ENCODE results near the gene MAP3K2. TPM values are rescaled to one million over a fixed set of nuclear protein-coding genes. Genes with fewer than 3 reads are reported as not detected.

Gene MAP3K2
- total and polyA plus RNA-seq, 2 of the 4 experiments (the other 2 are of a cell fraction): 6.2 to 30.8 TPM

DNA sequence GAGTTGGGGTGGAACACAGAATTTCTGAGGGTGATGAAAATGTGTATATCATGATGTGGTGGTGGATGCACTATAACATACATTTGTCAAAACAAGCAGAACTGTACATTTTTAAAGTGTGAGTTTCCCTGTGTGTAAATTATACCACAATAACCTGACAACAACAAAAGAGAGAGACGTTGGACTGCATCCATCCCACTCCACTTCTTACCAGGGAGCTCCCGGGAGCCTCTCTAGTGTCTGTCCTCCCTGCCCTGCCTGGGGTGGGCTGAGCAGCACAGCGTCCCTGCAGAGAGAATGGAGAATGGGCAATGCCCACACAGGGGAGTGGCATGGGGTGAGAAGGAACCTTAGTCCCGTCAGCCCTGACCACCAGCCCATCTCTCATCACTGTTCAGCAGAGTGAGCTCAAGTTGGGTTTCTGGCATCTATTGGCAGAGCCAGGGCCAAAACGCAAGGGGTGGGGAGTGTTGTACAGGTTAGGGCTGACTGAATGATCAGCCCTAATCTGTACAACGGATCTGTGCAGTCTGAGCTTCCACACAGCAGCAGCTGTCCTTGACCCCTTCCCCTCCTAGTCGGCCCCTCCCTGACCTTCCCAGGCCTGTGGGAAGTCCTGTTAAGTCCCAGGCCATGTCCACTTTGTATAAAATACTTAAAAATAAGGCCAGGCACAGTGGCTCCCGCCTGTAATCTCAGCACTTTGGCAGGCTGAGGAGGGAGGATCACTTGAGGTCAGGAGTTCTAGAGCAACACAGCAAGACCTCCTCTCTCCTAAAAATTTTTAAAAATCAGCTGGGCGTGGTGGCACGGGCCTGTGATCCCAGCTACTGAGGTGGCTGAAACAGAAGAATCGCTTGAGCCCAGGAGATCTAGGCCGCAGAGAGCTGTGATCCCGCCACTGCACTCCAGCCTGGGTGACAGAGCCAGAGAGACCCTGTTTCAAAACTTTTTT, 27.1 kb upstream of the MAP3K2 start:
- H3K56ac ChIP-seq (ENCODE audit: extremely low read depth, insufficient read depth, low read length): no peak overlapping the region
- H3K14ac ChIP-seq (replicated peaks; ENCODE audit: low read depth, low read length): peak overlapping the region; percentile 66; the same call in 1 of the 2 replicates
- H2BK15ac ChIP-seq (ENCODE audit: low read depth, low read length): peak overlapping the region; percentile 59; the same call in 2 of the 3 replicates
- no peak overlapping the region; the same call in 1 of the 2 replicates for H4K5ac ChIP-seq (ENCODE audit: low read depth, low read length)
- peak overlapping the region; percentile 68 for H2AK9ac ChIP-seq (replicated peaks; ENCODE audit: low read depth, low read length, poor library complexity)
- peak overlapping the region in 1 of 2 experiments; percentile 6; a peak in 1 of 4 replicates for H4K8ac ChIP-seq (ENCODE audit: low read depth in 2 of 2, low read length in 2 of 2)
- peak overlapping the region; percentile 80 for H2AFZ ChIP-seq (replicated peaks; ENCODE audit: low read length, poor library complexity)
- peak overlapping the region; percentile 69; the same call in 1 of the 2 replicates for H3K23ac ChIP-seq (ENCODE audit: low read depth, low read length)
- no peak for DNase-seq
- peak overlapping the region; percentile 62 for H4K91ac ChIP-seq (ENCODE audit: insufficient read depth, low read depth, low read length)
- no CpG with 5 or more reads among the region's 13 CpGs for WGBS, 2 experiments (ENCODE audit: extremely low coverage in 2 of 2, insufficient read length in 1 of 2)
- no peaks in the 10 kb centered on the region for H3K9me3 ChIP-seq (ENCODE audit: control insufficient read depth, insufficient read depth, low read length)
- no peaks in the 10 kb centered on the region for H4K20me1 ChIP-seq (ENCODE audit: insufficient read depth, low read length)
- H2BK20ac ChIP-seq (ENCODE audit: low read depth, low read length): peak overlapping the region; percentile 86
- ChIA-PET CTCF (interaction anchor here (1.0 kb wide), 1 partner anchor 10 kb away, joined by 3 read pairs; no protein-coding TSS in a partner anchor), POLR2A (ENCODE audit: unreplicated experiment) (no interaction called here)
- no peak overlapping the region for H3K4me2 ChIP-seq (ENCODE audit: low read depth, low read length)
- TF ChIP-seq BHLHE40 (IDR thresholded peaks at IDR 0.05; ENCODE audit: low read depth, low read length) (no peak), RCOR1 (IDR thresholded peaks at IDR 0.05; ENCODE audit: insufficient replicate concordance, low read length) (no peak), CHD1 (IDR thresholded peaks at IDR 0.05; ENCODE audit: low read depth, low read length) (no peak), MXI1 (IDR thresholded peaks at IDR 0.05; ENCODE audit: borderline replicate concordance, low read depth, low read length) (no peak), RAD21 (IDR thresholded peaks at IDR 0.05; ENCODE audit: low read length) (no peak), RFX5 (IDR thresholded peaks at IDR 0.05; ENCODE audit: low read depth, low read length) (no peak), POLR2A (IDR thresholded peaks at IDR 0.05; ENCODE audit: low read depth, low read length) (no peak), NFE2L2 (IDR thresholded peaks at IDR 0.05; ENCODE audit: low read depth, low read length) (no peak), MAZ (IDR thresholded peaks at IDR 0.05; ENCODE audit: borderline replicate concordance, low read depth, low read length) (no peak)
- ATAC-seq (ENCODE audit: low read depth): no peak
- in situ Hi-C loops (cut with MboI; ENCODE audit: low sequenced_read_pairs) (no loop called here), dilution Hi-C loops (cut with HindIII; ENCODE audit: low sequenced_read_pairs, unreplicated experiment) (no loop called here), intact Hi-C loops (cut with micrococcal nuclease) (no loop called here)
- peak overlapping the region; percentile 92 for H2BK120ac ChIP-seq (ENCODE audit: low read depth, low read length)
- H2BK5ac ChIP-seq (ENCODE audit: low read depth, low read length, poor library complexity, severe bottlenecking): peak overlapping the region; percentile 24
- peak overlapping the region; percentile 45; the same call in 1 of the 2 replicates for H3K18ac ChIP-seq (ENCODE audit: low read depth, low read length)
- H3K9ac ChIP-seq (ENCODE audit: low read depth, low read length): no peak overlapping the region
- peak overlapping the region; percentile 86 for H3K4ac ChIP-seq (ENCODE audit: low read depth, low read length)
- no peak overlapping the region for H3K27ac ChIP-seq (ENCODE audit: insufficient read depth, low read length)
- no TSS peak for BruUV-seq (replicated peaks)
- H2AK5ac ChIP-seq (ENCODE audit: low read depth, low read length): peak overlapping the region; percentile 90
- peaks cover 0 to 4% of the 10 kb centered on the region in 2 experiments; a peak in 1 of 4 replicates for H3K79me1 ChIP-seq (ENCODE audit: low read depth in 1 of 2, low read length in 2 of 2)
- H3K36me3 ChIP-seq (ENCODE audit: control insufficient read depth, insufficient read depth, low read length): no peaks in the 10 kb centered on the region
- H3K4me1 ChIP-seq (ENCODE audit: control insufficient read depth, insufficient read depth, low read length): peaks cover 16% of the 10 kb centered on the region
- H3K9me1 ChIP-seq (ENCODE audit: insufficient read depth, low read length): peaks cover 20% of the 10 kb centered on the region; the same call in 1 of the 2 replicates
- H3K27me3 ChIP-seq (ENCODE audit: control insufficient read depth, insufficient read depth, low read length): no peaks in the 10 kb centered on the region; the same call in 1 of the 2 replicates
- H3K4me3 ChIP-seq (ENCODE audit: insufficient read depth, low read depth, low read length): no peak overlapping the region
